ENCODE data around the gene HDC. TPM values are rescaled to one million over a fixed set of nuclear protein-coding genes. Genes with fewer than 3 reads are reported as not detected.

HDC gene, protein sequence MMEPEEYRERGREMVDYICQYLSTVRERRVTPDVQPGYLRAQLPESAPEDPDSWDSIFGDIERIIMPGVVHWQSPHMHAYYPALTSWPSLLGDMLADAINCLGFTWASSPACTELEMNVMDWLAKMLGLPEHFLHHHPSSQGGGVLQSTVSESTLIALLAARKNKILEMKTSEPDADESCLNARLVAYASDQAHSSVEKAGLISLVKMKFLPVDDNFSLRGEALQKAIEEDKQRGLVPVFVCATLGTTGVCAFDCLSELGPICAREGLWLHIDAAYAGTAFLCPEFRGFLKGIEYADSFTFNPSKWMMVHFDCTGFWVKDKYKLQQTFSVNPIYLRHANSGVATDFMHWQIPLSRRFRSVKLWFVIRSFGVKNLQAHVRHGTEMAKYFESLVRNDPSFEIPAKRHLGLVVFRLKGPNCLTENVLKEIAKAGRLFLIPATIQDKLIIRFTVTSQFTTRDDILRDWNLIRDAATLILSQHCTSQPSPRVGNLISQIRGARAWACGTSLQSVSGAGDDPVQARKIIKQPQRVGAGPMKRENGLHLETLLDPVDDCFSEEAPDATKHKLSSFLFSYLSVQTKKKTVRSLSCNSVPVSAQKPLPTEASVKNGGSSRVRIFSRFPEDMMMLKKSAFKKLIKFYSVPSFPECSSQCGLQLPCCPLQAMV
- polyA plus RNA-seq, result 1.2 and 2.6 TPM in 2 replicates

DNA sequence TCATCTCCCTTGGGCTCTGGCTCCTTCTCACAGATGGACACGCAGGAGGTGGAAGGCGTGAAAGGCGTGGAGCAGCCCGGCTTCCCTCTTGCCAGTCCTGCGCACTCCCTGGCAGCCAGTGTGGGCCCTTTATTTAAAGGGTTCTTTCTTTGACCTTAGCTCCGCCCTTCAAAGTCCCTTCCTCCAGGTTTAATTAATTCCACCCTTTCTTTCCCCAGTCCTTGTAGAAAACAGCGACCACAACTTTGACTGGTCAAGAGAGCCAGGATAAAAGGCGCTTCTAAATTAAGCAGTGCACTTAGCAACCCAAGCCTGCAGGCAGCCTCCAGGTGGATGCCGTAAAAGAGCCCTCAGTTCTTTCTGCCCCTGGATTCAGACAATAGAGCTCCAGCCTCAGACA lies at the start of gene HDC:
Gene HDC, minus strand, starts transcription at position 107 of the 400 bp plus-strand sequence. Its CDS starts 103 bp downstream, at position 4.

Other genes starting within 250 kb of the HDC start
- 0.58 TPM in 1 of 2 replicates, not detected in the other for gene ATP8B4, start 146.5 kb downstream of the HDC start, polyA plus RNA-seq
- gene SLC27A2, start 83.5 kb downstream of the HDC start, polyA plus RNA-seq, result not detected in 2 replicates
- 6.3 and 6.9 TPM in 2 replicates for gene GABPB1, start 89.5 kb upstream of the HDC start, polyA plus RNA-seq
- 176 and 183 TPM in 2 replicates for gene USP8, start 158.7 kb upstream of the HDC start, polyA plus RNA-seq